Fibroblast of skin of right quadriceps (primary cell): Measurements from ENCODE around the gene UFSP1.

Source experiments
- DNase-seq: peaks from one replicate; pipeline ENCODE4 v3.0.0-alpha.2; 2013

UFSP1 gene

GRCh38 chr7:100894860-100895700 lies 5.6 kb upstream of the UFSP1 start:
- DNase-seq, result no peak

- DNase-seq, result no peak
Measured at GRCh38 chr7:100893910-100894721, 4.6 kb upstream of the UFSP1 start.

- DNase-seq, result no peak
Measured at GRCh38 chr7:100893318-100893895, 3.9 kb upstream of the UFSP1 start.

- DNase-seq, result no peak
Measured at GRCh38 chr7:100892364-100893317, 3.1 kb upstream of the UFSP1 start.

GRCh38 chr7:100891568-100892247 lies 2.2 kb upstream of the UFSP1 start:
- peak; percentile 33 for DNase-seq

GRCh38 chr7:100890653-100891567 lies 1.4 kb upstream of the UFSP1 start:
- DNase-seq, result no peak

GRCh38 chr7:100888291-100888987 lies 1.1 kb downstream of the UFSP1 start:
- DNase-seq, result no peak

GRCh38 chr7:100887516-100888290 lies 1.8 kb downstream of the UFSP1 start:
- DNase-seq, result no peak

GRCh38 chr7:100886936-100887515 lies 2.5 kb downstream of the UFSP1 start:
- no peak for DNase-seq

GRCh38 chr7:100886142-100886935 lies 3.2 kb downstream of the UFSP1 start:
- no peak for DNase-seq

GRCh38 chr7:100885440-100886141 lies 3.9 kb downstream of the UFSP1 start:
- no peak for DNase-seq

- no peak for DNase-seq
Measured at GRCh38 chr7:100884736-100885439, 4.6 kb downstream of the UFSP1 start.

- DNase-seq, result no peak
Measured at GRCh38 chr7:100882785-100883526, 6.6 kb downstream of the UFSP1 start.

GRCh38 chr7:100882201-100882600 lies 7.3 kb downstream of the UFSP1 start:
- DNase-seq, result no peak

- DNase-seq, result no peak
Measured at GRCh38 chr7:100881136-100881535, 8.4 kb downstream of the UFSP1 start.

GRCh38 chr7:100880645-100881044 lies 8.9 kb downstream of the UFSP1 start:
- no peak for DNase-seq
